CD14-positive monocyte (primary cell): ENCODE measurements around the gene DYNLT4. TPM values are rescaled to one million over a fixed set of nuclear protein-coding genes. Genes with fewer than 3 reads are reported as not detected.

Source experiments
- DNase-seq, 3 donors: peaks; one replicate each; pipeline ENCODE4 v3.0.0-alpha.2; 2011 to 2022
- H2AFZ ChIP-seq: 2 replicates; pipeline ENCODE4 v1.6.0; 2012; ENCODE audit warnings: mild to moderate bottlenecking, low read depth, low read length, inconsistent platforms; ENCODE audit not compliant: insufficient read depth, poor library complexity, severe bottlenecking
- H3K27ac ChIP-seq, 2 donors: 1 replicate in 1 of 2; 2 replicates in 1 of 2; pipeline ENCODE4 v1.5.1; 2012 to 2013; ENCODE audit warnings: low read length in 2 of 2, control low read depth in 1 of 2, inconsistent platforms in 1 of 2, low read depth in 1 of 2, mild to moderate bottlenecking in 1 of 2
- H3K27me3 ChIP-seq, 2 donors: one replicate each; pipeline versions ENCODE4 v1.6.0 to v1.6.1; 2011 to 2013; ENCODE audit warnings: low read length in 2 of 2; ENCODE audit not compliant: control insufficient read depth in 2 of 2, insufficient read depth in 2 of 2
- H3K36me3 ChIP-seq, 2 donors: replicated peaks in 1 of 2; 1 replicate in 1 of 2; 2 replicates in 1 of 2; pipeline versions ENCODE4 v1.5.1 to v1.6.1; 2012 to 2013; ENCODE audit warnings: low read length in 2 of 2, control low read depth in 1 of 2, inconsistent platforms in 1 of 2, mild to moderate bottlenecking in 1 of 2; ENCODE audit not compliant: insufficient read depth in 2 of 2, control insufficient read depth in 1 of 2
- H3K4me1 ChIP-seq, 2 donors: 1 replicate in 1 of 2; 2 replicates in 1 of 2; pipeline versions ENCODE4 v1.5.1 to v1.6.1; 2012 to 2013; ENCODE audit warnings: low read length in 2 of 2, control low read depth in 1 of 2, inconsistent platforms in 1 of 2, mild to moderate bottlenecking in 1 of 2, moderate library complexity in 1 of 2; ENCODE audit not compliant: insufficient read depth in 2 of 2, control insufficient read depth in 1 of 2
- H3K4me2 ChIP-seq: replicated peaks from 2 replicates; pipeline ENCODE3; 2012; ENCODE audit warnings: low read length, moderate library complexity, mild to moderate bottlenecking; ENCODE audit not compliant: poor library complexity, severe bottlenecking; ENCODE audit errors: extremely low read depth
- H3K4me3 ChIP-seq, 3 experiments: fragments of 200-600 bp in 1 of 3; sonication (generic) in 1 of 3; replicated peaks in 1 of 3; 1 replicate in 2 of 3; 2 replicates in 1 of 3; pipeline ENCODE4 v1.5.1; 2011 to 2013; ENCODE audit warnings: low read length in 3 of 3, mild to moderate bottlenecking in 3 of 3, control low read depth in 2 of 3, low read depth in 2 of 3, inconsistent platforms in 1 of 3, moderate library complexity in 1 of 3
- H3K79me2 ChIP-seq: 2 replicates; pipeline ENCODE4 v1.6.0; 2012; ENCODE audit warnings: mild to moderate bottlenecking, control low read depth, inconsistent platforms, low read length, moderate library complexity; ENCODE audit not compliant: insufficient read depth
- H3K9ac ChIP-seq: 2 replicates; pipeline ENCODE4 v1.6.0; 2017; ENCODE audit warnings: low read length, mild to moderate bottlenecking; ENCODE audit not compliant: insufficient read depth, poor library complexity, severe bottlenecking
- H3K9me3 ChIP-seq, 2 donors: replicated peaks in 1 of 2; 1 replicate in 1 of 2; 2 replicates in 1 of 2; pipeline versions ENCODE4 v1.5.1 to v1.6.1; 2012 to 2013; ENCODE audit warnings: low read length in 2 of 2, control low read depth in 1 of 2; ENCODE audit not compliant: control insufficient read depth in 1 of 2, insufficient read depth in 1 of 2
- H4K20me1 ChIP-seq: 2 replicates; pipeline ENCODE4 v1.6.0; 2012; ENCODE audit warnings: mild to moderate bottlenecking, low read length, control low read depth, moderate library complexity; ENCODE audit not compliant: insufficient read depth
- H3K27ac Mint-ChIP-seq, 7 donors: one replicate each; pipeline ENCODE4 v1.8.0; 2020; ENCODE audit warnings: mild to moderate bottlenecking in 7 of 7, mixed read lengths in 7 of 7, moderate library complexity in 6 of 7, inconsistent platforms in 2 of 7
- H3K27me3 Mint-ChIP-seq, 3 donors: one replicate each; pipeline ENCODE4 v1.8.0; 2021 to 2022; ENCODE audit warnings: low read depth in 3 of 3, mild to moderate bottlenecking in 3 of 3, mixed read lengths in 3 of 3, moderate library complexity in 3 of 3, inconsistent platforms in 1 of 3
- H3K36me3 Mint-ChIP-seq, 2 donors: one replicate each; pipeline ENCODE4 v1.8.0; 2020; ENCODE audit warnings: mixed read lengths in 2 of 2, inconsistent platforms in 1 of 2, mild to moderate bottlenecking in 1 of 2
- H3K4me1 Mint-ChIP-seq: one replicate; pipeline ENCODE4 v1.8.0; 2020; ENCODE audit warnings: mild to moderate bottlenecking, mixed read lengths
- H3K4me3 Mint-ChIP-seq, 2 donors: one replicate each; pipeline ENCODE4 v1.8.0; 2020; ENCODE audit warnings: mild to moderate bottlenecking in 2 of 2, mixed read lengths in 2 of 2, moderate library complexity in 1 of 2
- H3K9me3 Mint-ChIP-seq, 7 donors: one replicate each; pipeline ENCODE4 v1.8.0; 2020 to 2022; ENCODE audit warnings: mixed read lengths in 7 of 7, mild to moderate bottlenecking in 6 of 7, moderate library complexity in 6 of 7, inconsistent platforms in 2 of 7
- CTCF ChIP-seq: fragments of 200-600 bp; IDR thresholded peaks from one replicate; pipeline ENCODE4 v1.8.0; 2022; ENCODE audit warnings: antibody characterized with exemption, mild to moderate bottlenecking
- WGBS: methylation state at CpG from one replicate; pipeline ENCODE4 v1.1.5; 2013; ENCODE audit warnings: missing lambda C conversion rate; ENCODE audit not compliant: insufficient coverage; 5-methylcytosine and 5-hydroxymethylcytosine counted together
- intact Hi-C, 2 donors: fragments of 100-400 bp; cut with micrococcal nuclease; formaldehyde crosslinking; loops; one replicate each; pipeline versions ENCODE4 v1.15.0 to v1.15.1; 2023
- polyA plus RNA-seq, 3 donors: library from polyadenylated mRNA; depleted of rRNA in 1 of 3; unstranded in 2 of 3; stranded (reverse) in 1 of 3; fragments of 300-500 nt in 2 of 3; fragments of >200 nt in 1 of 3; fragmentation: Illumina TruSeq in 2 of 3; gene quantifications; 1 replicate in 2 of 3; 2 replicates in 1 of 3; pipeline ENCODE4 v1.2.3, GENCODE V29; 2012 to 2021
- small RNA-seq: library from RNA; depleted of rRNA; stranded (forward); fragments of <200 nt; gene quantifications from one replicate; pipeline ENCODE3, GENCODE V24; 2012; ENCODE audit warnings: low read depth; ENCODE audit not compliant: insufficient read length

The DYNLT4 gene
- polyA plus RNA-seq, 3 donors = 0.91 to 2.8 (median 2.2) TPM

GRCh38 chr1:44757420-44757819 lies 49.7 kb downstream of the DYNLT4 start:
- Histone ChIP-seq H3K4me3 (no peak overlapping the region), H3K4me1 (no peaks in the 10 kb centered on the region), H3K36me3 (peaks cover 79 to 98% of the 10 kb centered on the region in 2 donors), H2AFZ (no peak overlapping the region), H3K4me2 (no peak overlapping the region), H3K27ac (peak overlapping the region in 1 of 2 donors; percentile 11), H4K20me1 (no peaks in the 10 kb centered on the region), H3K27me3 (no peaks in the 10 kb centered on the region), H3K79me2 (no peaks in the 10 kb centered on the region), H3K9ac (no peak overlapping the region), H3K9me3 (no peaks in the 10 kb centered on the region)
- Mint-ChIP-seq H3K4me1 (no peaks in the 10 kb centered on the region), H3K36me3 (peaks cover 71 to 95% of the 10 kb centered on the region in 2 donors), H3K9me3 (no peaks in the 10 kb centered on the region), H3K27me3 (no peaks in the 10 kb centered on the region), H3K27ac (peak overlapping the region in 4 of 7 donors; percentile 3 to 66 (median 45)), H3K4me3 (no peak overlapping the region)
- no peak for DNase-seq
- intact Hi-C loops = no loop called here
- WGBS = 83% methylated on average over 1 of the region's 2 CpGs
- no peak for TF ChIP-seq CTCF

Small RNA genes within 50 kb of the gene (small RNA-seq; reads per million reads assigned to genes)
- gene AL136380.1 (not detected), gene SNORD38A (20,304 reads per million, percentile 100 among the genes with 10 or more reads in this experiment), gene SNORD38B (not detected), gene SNORD46 (51.0 reads per million, percentile 94 among the genes with 10 or more reads in this experiment), gene SNORD55 (not detected)

Other genes starting within 250 kb of the DYNLT4 start
- 1 to 10 TPM; 4.8 to 8.8 (median 8.6) TPM for gene TMEM53, start 132.9 kb downstream of the DYNLT4 start, polyA plus RNA-seq
- gene ARMH1, start 132.6 kb downstream of the DYNLT4 start, polyA plus RNA-seq = 100 to 1,000 TPM in 1 of 3 donors, 10 to 100 TPM in 2; 14.7 to 209 (median 15.8) TPM
- not detected for gene RNU5D-1, start 76.2 kb downstream of the DYNLT4 start, polyA plus RNA-seq
- under 1 TPM; 0.13 to 0.29 (median 0.24) TPM for gene KIF2C, start 67.5 kb downstream of the DYNLT4 start, polyA plus RNA-seq
- 1,000 to 10,000 TPM in 1 of 3 donors, 100 to 1,000 TPM in 2; 413 to 1,619 (median 419) TPM for gene RPS8, start 31.8 kb downstream of the DYNLT4 start, polyA plus RNA-seq
- gene BEST4, start 19.2 kb downstream of the DYNLT4 start, polyA plus RNA-seq = under 1 TPM in 1 of 3 donors, not detected in 2; 0.19 TPM
- gene PLK3, start 7.0 kb downstream of the DYNLT4 start, polyA plus RNA-seq = 100 to 1,000 TPM in 1 of 3 donors, 10 to 100 TPM in 2; 15.8 to 285 (median 28.1) TPM
- 1 to 10 TPM in 1 of 3 donors, under 1 TPM in 2; 0.10 to 6.3 (median 0.73) TPM for gene BTBD19, start 1.2 kb upstream of the DYNLT4 start, polyA plus RNA-seq
- gene PTCH2, start 35.9 kb upstream of the DYNLT4 start, polyA plus RNA-seq = under 1 TPM; 0.18 to 0.71 (median 0.22) TPM
- 10 to 100 TPM; 10.9 to 18.0 (median 14.7) TPM for gene EIF2B3, start 179.2 kb upstream of the DYNLT4 start, polyA plus RNA-seq
- gene HECTD3, start 204.0 kb upstream of the DYNLT4 start, polyA plus RNA-seq = 10 to 100 TPM; 13.9 to 53.9 (median 16.7) TPM
- gene UROD, start 204.9 kb upstream of the DYNLT4 start, polyA plus RNA-seq = 100 to 1,000 TPM in 2 of 3 donors, 10 to 100 TPM in 1; 98.2 to 115 (median 108) TPM